HG03066 (cell line): ENCODE data around the gene BBC3.

ENCODE experiments used
- ATAC-seq: cut with Tn5 transposase; IDR thresholded peaks from one replicate; pipeline ENCODE4 v1.9.1; 2021; ENCODE audit warnings: low read depth; ENCODE audit not compliant: unreplicated experiment

Gene BBC3

GRCh38 chr19:47203254-47203653 lies 27.7 kb downstream of the BBC3 start:
- no peak for ATAC-seq

DNA sequence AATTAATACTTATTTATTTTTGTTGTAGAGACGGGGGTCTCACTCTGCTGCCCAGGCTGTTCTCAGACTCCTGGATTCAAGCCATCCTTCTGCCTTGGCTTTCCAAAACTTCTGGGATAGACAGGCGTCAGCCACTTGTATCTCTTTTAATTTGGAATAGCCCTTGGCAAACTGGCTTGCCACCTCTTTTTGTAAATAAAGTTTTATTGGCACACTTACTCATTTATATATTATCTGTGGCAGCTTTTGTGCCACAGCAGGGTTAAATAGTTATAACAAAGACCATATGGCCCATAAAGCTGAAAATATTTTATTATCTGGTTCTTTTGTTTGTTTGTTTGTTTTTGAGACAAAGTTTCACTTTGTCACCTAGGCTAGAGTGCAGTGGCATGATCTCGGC lies 30.5 kb downstream of the BBC3 start:
- no peak for ATAC-seq

GRCh38 chr19:47197141-47197540 lies 33.9 kb downstream of the BBC3 start:
- ATAC-seq: no peak

DNA sequence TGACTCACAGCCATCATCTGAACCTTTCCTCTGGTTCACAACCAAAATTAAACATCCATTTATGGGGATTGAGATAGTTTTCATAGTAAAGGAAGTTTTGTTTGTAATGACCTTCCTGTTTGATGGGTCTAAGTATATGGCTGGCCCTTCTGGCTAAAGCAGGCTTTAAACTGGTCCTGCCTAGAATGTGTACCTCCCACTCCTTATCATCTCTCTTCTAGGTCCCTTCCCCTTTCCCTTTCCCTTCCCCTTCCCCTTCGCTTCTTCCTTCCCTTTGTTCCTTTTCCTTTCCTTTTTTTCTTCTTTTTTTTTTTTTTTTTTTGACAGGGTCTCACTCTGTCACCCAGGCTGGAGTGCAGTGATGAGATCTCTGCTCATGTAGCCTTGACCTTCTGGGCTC lies 35.6 kb downstream of the BBC3 start:
- ATAC-seq: no peak

DNA sequence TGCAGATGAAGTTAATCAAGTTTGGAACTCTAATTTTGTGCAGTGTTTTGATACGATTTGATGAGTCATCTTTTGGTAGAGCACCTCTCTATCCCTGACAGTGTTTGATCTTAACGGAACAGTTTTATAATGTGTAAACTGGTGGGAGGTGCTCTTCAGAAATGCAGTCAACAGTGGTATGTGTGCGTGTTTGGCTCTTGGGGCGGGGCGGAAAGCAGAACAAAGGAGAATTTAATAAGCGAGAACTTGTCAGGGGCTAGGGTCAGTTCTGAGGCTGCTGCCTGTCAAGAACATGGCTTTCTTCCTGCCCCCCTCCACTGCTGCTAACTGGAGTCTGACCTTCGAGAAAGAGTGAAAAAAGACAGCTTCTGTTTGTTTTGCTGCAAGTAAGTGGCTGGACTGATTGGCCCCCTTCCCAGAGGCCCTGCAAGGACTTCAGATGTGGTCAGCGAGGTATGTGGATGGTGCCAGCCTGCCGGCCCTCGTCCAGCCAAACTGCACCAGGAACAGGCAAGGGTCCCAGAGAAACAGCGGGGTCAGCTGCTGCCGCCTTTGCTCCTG lies 40.8 kb downstream of the BBC3 start:
- ATAC-seq: no peak

DNA sequence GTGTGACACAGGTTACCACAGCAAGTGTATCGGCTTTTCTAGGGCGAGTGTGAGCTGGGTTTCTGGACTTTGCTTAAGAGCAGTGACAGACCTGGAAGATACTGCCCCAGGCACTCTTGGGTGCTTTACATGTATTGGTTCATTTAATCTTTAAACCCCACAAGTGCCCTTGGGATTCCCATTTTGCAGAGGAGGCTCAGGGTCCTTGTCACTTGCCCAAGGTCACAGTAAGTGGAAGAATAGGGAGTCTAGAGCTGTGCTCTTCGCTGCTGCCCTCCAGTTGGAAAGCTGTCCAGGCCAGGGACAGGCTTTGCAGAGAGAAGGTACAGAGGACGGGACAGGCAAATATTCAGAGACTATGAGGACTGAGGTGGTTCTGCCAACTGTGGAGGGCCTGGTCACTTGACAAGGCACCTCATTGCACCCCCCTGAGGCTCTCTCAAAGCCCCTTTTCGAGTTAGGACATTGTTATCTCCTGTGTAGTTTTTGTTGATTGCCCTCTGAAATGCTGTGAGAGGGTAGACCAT lies 42.4 kb downstream of the BBC3 start:
- no peak for ATAC-seq

GRCh38 chr19:47187797-47188196 lies 43.2 kb downstream of the BBC3 start:
- no peak for ATAC-seq

DNA sequence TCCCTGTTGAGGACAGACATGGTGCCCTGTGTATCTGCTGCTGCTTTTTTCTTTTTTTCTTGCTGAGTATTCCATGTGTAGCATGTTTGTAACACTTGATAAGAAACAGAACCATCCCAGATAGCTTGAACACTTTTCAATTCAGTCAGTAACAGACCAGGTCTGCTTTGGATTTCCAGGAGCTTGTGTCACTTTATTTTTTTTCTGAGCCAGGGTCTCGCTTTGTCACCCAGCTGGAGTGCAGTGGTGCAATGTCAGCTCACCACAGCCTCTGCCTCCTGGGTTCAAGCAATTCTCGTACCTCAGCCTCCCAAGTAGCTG lies 43.7 kb downstream of the BBC3 start:
- no peak for ATAC-seq

DNA sequence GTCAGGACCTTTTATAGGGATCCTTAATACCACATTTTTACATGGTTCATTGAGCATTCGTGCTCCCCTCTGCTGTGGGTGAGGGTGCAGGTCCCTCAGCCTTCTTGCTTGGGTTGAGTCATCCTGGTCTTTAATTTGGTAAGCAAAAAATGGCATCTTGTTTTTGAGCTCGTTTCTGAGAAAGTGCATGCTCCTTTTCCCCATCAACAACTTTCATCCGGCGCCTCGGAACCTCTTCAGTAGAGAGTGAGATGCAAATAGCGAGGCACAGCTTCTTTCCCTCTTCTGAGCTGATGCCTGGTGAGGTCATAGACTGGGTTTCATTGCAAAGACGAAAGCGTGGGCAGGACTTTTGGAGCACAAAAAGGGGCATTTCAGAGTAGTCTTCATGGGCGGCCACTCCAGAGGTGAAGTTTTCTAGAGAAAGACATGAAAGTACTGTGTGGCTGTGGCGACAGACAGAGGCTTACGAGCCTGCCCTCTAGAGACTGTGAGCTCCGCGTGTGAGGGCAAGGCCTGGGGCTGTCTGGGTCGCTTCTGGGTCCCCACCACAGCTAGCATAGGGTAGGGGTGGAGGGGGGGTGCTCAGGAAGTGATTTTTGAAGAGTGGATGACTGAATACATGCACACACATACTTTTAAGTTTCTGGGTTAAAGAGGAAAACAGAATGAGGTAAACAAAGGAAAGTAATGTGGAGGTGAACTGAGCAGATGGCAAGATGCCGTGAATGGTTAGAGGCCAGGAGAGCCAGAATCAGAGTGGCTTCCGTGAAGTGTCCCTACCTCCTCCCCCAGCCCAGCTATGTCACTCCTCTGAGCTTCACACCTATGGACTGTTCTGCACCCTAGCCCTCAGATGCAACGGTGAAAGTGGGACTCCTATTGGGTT lies 44.3 kb downstream of the BBC3 start:
- ATAC-seq: peak; percentile 79

DNA sequence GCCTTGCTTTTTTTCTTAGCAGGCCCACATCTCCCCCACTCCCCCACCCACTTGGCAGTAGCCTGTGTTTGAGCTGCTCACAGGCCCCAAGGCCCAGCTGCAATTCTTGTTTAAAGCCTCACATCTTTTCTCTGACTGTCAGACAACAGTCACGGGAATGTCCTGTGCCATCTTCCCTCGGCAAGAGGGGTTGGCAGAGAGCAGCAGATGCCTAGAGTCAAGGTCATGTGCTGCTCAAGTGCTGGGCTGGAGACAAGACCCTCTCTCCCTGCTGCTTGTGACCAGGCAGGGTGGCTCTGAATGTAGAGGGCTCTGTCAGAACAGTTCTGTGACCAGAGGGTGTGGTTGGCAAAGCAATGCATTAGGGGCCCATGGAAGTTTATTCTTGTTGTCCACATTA lies 47.4 kb downstream of the BBC3 start:
- no peak for ATAC-seq

GRCh38 chr19:47179653-47180310 lies 51.2 kb downstream of the BBC3 start:
- ATAC-seq: no peak

- no peak for ATAC-seq
Observed at GRCh38 chr19:47176627-47177090, 54.3 kb downstream of the BBC3 start.

- ATAC-seq: no peak
Observed at GRCh38 chr19:47176071-47176626, 54.9 kb downstream of the BBC3 start.

- no peak for ATAC-seq
Observed at GRCh38 chr19:47172666-47173455, 58.1 kb downstream of the BBC3 start.
